HG02938 (cell line): ENCODE data around the gene P3H3.

ENCODE experiments used
- ATAC-seq: cut with Tn5 transposase; IDR thresholded peaks from one replicate; pipeline ENCODE4 v1.9.1; 2021; ENCODE audit warnings: mild to moderate bottlenecking, moderate library complexity; ENCODE audit not compliant: unreplicated experiment

Gene P3H3

GRCh38 chr12:6842075-6842474 lies 13.9 kb downstream of the P3H3 start:
- ATAC-seq: no peak

- no peak for ATAC-seq
These were observed 15.1 kb downstream of the P3H3 start for GRCh38 chr12:6843118-6843902.

- no peak for ATAC-seq
These were observed 17.2 kb downstream of the P3H3 start for GRCh38 chr12:6845395-6845794.

- ATAC-seq: no peak
These were observed 18.2 kb downstream of the P3H3 start for GRCh38 chr12:6846316-6846869.

- no peak for ATAC-seq
These were observed 19.5 kb downstream of the P3H3 start for GRCh38 chr12:6847676-6848075.

GRCh38 chr12:6849427-6849826 lies 21.2 kb downstream of the P3H3 start:
- ATAC-seq: no peak

- ATAC-seq: no peak
These were observed 21.9 kb downstream of the P3H3 start for GRCh38 chr12:6849976-6850560.

- ATAC-seq: no peak
These were observed 22.6 kb downstream of the P3H3 start for GRCh38 chr12:6850796-6851152.

GRCh38 chr12:6851153-6851920 lies 23.1 kb downstream of the P3H3 start, which contains the start of gene CDCA3:
TSS of gene CDCA3 (minus strand) at chr12:6851286. CDS start at chr12:6850952, 334 bp downstream.
- peak; percentile 46 for ATAC-seq

- ATAC-seq: peak; percentile 72
These were observed 23.9 kb downstream of the P3H3 start, which contains the start of gene USP5 for GRCh38 chr12:6851921-6852650. TSS of gene USP5 (plus strand) at chr12:6852150. CDS start at chr12:6852180, 30 bp downstream.

- ATAC-seq: no peak
These were observed 24.6 kb downstream of the P3H3 start for GRCh38 chr12:6852651-6853354.

- ATAC-seq: no peak
These were observed 25.4 kb downstream of the P3H3 start for GRCh38 chr12:6853626-6854025.

GRCh38 chr12:6854036-6854435 lies 25.8 kb downstream of the P3H3 start:
- no peak for ATAC-seq

- no peak for ATAC-seq
These were observed 27.1 kb downstream of the P3H3 start for GRCh38 chr12:6855322-6855721.

GRCh38 chr12:6858799-6859198 lies 30.6 kb downstream of the P3H3 start:
- no peak for ATAC-seq

GRCh38 chr12:6860116-6860515 lies 31.9 kb downstream of the P3H3 start:
- ATAC-seq: no peak

GRCh38 chr12:6860942-6861341 lies 32.7 kb downstream of the P3H3 start:
- ATAC-seq: no peak

- ATAC-seq: no peak
These were observed 33.2 kb downstream of the P3H3 start for GRCh38 chr12:6861391-6861790.

GRCh38 chr12:6863033-6863432 lies 34.8 kb downstream of the P3H3 start:
- ATAC-seq: no peak
